Measurements from ENCODE around the gene TEX30.

DNA sequence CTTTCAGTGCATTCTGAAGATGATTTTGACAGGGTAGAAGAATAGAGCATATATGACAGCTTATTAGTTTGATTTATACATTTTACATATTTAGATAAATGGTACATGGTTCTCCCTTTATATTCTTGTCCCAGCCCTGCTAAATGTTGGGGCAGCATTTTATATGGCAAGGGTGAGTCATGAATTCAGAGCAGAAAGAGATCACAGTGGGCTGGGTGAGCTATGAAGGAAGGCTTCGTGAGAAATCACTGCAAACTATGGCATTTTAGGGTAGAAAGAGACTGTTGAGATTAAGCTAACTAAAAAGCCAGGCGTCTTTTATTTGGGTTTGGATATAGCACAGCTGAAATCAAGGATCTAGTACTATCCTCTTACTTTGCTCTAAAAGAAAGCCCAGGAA, 54.8 kb downstream of the TEX30 start:
- TF ChIP-seq PPARA (CRISPR knock-in tag; IDR thresholded peaks at IDR 0.05; ENCODE audit: borderline replicate concordance) (no peak), ISL1 (CRISPR knock-in tag; IDR thresholded peaks at IDR 0.05) (no peak), ZFP3 (CRISPR knock-in tag; IDR thresholded peaks at IDR 0.05) (no peak), GLIS3 (CRISPR knock-in tag; IDR thresholded peaks at IDR 0.05) (no peak), ARNTL (CRISPR knock-in tag; IDR thresholded peaks at IDR 0.05; ENCODE audit: borderline replicate concordance, low read depth) (no peak), ZNF70 (CRISPR knock-in tag; IDR thresholded peaks at IDR 0.05) (no peak), BACH2 (CRISPR knock-in tag; IDR thresholded peaks at IDR 0.05; ENCODE audit: borderline replicate concordance) (no peak), RARB (CRISPR knock-in tag; IDR thresholded peaks at IDR 0.05) (no peak), ZC3H10 (CRISPR knock-in tag; IDR thresholded peaks at IDR 0.05) (no peak), OSR1 (CRISPR knock-in tag; IDR thresholded peaks at IDR 0.05) (no peak)
- TF ChIP-seq, protein P1, sequence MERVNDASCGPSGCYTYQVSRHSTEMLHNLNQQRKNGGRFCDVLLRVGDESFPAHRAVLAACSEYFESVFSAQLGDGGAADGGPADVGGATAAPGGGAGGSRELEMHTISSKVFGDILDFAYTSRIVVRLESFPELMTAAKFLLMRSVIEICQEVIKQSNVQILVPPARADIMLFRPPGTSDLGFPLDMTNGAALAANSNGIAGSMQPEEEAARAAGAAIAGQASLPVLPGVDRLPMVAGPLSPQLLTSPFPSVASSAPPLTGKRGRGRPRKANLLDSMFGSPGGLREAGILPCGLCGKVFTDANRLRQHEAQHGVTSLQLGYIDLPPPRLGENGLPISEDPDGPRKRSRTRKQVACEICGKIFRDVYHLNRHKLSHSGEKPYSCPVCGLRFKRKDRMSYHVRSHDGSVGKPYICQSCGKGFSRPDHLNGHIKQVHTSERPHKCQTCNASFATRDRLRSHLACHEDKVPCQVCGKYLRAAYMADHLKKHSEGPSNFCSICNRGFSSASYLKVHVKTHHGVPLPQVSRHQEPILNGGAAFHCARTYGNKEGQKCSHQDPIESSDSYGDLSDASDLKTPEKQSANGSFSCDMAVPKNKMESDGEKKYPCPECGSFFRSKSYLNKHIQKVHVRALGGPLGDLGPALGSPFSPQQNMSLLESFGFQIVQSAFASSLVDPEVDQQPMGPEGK (CRISPR knock-in tag; IDR thresholded peaks at IDR 0.05; ENCODE audit: borderline replicate concordance): no peak
- TF ChIP-seq, protein P2, sequence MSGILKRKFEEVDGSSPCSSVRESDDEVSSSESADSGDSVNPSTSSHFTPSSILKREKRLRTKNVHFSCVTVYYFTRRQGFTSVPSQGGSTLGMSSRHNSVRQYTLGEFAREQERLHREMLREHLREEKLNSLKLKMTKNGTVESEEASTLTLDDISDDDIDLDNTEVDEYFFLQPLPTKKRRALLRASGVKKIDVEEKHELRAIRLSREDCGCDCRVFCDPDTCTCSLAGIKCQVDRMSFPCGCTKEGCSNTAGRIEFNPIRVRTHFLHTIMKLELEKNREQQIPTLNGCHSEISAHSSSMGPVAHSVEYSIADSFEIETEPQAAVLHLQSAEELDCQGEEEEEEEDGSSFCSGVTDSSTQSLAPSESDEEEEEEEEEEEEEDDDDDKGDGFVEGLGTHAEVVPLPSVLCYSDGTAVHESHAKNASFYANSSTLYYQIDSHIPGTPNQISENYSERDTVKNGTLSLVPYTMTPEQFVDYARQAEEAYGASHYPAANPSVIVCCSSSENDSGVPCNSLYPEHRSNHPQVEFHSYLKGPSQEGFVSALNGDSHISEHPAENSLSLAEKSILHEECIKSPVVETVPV (CRISPR knock-in tag; IDR thresholded peaks at IDR 0.05): no peak
